HG03571 (cell line): ENCODE results near the gene RTF2.
"Not testable (repeated sequence)": the region's sequence is repeated elsewhere in the genome, so short reads cannot be mapped to it uniquely, and the experiment has no call there.

Source experiments
- ATAC-seq: cut with Tn5 transposase; IDR thresholded peaks from one replicate; pipeline ENCODE4 v1.9.1; 2021; ENCODE audit not compliant: unreplicated experiment

The RTF2 gene

DNA sequence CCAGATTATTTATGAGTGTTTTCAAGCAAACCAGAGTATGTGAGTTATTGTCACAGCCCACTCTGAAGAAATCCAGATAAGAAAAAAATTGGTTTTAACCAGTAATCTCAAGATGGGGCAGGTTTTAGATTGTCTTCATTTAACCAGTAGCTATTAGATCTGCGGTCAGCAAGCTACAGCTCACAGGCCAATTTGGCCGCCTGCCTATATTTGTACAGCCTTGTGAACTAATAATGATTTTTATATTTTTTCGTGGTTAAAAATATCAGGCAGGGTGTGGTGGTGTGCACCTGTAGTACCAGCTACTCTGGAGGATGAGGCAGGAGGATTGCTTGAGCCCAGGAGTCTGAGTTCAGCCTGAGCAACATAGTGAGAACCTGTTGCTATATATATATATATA is 69.6 kb downstream of the RTF2 start:
- ATAC-seq: no peak

DNA sequence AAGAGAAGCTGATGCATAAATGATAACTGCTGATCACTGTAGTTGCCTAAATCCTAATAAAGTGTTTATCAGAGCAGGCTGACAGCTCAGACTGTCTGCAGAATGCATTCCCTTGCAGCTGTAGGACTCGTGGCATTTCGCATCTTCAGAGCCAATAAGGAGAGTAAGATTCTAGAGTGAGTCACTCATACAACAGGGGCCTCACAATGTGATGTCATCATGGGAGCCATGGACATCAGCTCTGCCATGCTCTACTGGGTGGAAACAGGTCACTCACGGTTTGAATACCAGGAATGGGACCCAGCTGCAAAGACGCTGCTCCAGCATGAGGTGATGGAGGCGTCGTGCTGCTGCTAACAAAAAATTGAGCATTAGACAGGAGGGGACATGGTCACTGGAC is 72.0 kb downstream of the RTF2 start:
- ATAC-seq: no peak

DNA sequence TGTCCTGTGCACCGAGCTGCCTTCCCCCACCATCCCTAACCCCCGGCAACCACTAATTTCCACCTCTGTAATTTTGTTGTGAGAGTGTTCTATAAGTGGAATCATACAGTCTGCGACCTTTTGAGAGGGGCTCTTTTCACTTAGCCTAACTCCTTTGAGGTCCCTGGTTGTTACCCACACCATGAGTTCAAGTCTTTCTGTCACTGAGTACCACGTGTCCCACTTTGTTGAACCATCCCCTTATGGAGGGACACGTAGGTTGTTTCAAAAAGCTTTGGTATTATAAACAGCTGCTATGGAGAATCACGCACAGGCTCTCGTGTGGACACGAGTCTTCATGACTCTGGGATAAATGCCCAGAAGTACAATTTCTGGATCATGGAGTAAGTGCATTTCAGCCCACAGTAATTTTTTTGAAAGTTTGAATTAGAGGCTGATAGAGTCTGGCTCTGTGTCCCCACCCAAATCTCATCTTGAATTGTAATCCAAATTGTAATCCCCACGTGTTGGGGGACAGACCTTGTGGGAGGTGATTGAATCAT is 74.1 kb downstream of the RTF2 start:
- ATAC-seq: no peak

DNA sequence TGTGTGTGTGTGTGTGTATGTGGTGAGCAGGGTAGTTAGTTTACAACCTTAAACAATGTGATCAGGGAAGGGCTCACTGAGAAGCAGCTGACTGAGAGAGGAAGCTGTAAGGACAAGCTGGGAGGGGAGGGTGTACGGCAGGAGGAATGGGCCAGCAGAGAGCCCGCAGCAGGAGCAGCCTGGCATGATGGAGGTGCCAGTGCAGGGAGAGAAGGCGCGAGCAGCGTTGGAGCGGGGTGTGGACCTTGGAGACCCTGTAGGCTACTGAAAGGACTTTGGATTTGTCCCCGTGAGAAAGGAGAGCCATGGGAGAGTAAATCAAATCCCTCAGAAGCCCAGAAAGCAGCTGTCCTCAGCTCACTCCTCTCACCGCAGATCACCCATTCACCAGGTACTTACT is 83.1 kb downstream of the RTF2 start:
- no peak for ATAC-seq

DNA sequence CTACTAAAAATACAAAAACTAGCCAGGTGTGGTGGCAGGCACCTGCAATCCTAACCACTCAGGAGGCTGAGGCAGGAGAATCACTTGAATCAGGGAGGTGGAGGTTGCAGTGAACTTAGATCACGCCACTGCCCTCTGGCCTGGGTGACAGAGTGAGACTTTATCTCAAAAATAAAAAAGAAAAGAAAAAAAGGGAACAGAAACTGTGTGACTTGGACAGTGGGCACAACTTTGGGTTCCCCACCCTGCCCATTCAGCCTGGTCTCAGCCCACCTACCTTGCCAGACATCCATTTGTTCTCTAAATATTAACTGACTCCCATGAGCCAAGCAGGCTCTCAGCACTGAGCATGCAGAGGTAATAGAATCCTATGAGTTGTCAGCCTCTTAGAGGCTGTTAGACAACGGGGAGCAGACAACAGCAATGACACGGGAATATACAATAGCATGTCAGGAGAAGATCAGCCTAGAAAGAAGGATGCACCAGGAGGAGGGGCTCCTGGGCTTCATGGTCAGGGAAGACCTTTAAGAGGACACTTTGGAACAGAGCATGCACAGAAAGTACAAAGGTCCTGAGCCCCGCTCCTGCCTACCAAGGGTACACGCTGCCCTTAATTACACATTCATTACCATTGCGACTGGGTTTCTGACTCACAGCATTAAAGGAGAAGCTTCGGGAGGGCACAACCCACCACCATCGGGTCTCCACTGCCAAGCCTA is 84.6 kb downstream of the RTF2 start:
- ATAC-seq: peak; percentile 53

DNA sequence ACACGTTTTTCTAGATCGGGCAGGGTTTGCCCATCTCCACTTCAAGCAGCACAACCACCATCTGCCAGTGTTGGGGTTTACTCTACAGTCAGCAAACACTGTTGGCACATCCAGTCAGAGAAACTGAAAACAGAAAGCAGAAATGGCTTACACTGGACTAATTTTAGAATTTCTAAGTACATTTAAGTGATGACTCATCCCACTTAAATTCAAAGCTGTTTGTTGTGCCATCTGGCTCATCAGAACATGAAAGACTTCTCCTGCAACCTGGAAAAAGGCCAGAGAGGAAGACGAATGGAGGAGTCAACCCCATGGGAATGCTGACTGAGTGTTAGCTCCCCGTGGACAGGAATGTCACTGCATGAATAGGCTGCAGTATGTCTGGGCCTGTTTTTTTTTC is 86.4 kb downstream of the RTF2 start:
- peak; percentile 75 for ATAC-seq

DNA sequence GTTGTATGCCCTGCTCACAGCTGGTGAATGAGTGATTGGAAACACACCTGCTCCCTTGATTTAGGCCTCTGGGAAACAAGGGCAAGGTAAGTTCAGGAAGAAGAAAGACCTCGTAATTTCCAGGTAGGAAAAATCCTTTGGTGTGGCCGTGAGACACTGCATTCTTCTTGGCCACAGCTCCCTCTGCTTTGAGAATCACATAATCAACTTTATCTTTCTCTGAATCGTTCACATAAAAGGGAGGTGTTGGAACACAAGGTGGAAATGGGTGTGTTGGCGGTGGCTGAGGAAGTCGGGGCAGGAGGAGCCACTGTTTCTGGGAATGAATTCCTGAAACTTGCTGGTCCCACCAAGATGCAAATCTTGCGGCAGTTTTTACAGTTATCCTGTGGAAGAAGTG is 90.5 kb downstream of the RTF2 start:
- no peak for ATAC-seq

DNA sequence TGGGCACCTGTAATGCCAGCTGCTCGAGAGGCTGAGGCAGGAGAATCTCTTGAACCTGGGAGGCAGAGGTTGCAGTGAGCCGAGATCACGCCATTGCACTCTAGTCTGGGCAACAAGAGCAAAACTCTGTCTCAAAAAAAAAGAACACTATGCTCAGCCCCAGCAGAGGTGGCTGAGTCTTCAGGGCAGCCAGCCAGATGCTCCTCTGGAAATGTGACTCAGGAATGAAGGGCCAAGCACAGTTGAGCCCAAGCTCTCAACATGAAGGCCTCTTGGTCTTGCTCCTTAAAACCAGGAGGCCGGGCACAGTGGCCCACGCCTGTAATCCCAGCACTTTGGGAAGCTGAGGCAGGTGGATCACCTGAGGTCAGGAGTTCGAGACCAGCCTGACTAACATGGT is 96.1 kb downstream of the RTF2 start:
- not testable (repeated sequence) for ATAC-seq

DNA sequence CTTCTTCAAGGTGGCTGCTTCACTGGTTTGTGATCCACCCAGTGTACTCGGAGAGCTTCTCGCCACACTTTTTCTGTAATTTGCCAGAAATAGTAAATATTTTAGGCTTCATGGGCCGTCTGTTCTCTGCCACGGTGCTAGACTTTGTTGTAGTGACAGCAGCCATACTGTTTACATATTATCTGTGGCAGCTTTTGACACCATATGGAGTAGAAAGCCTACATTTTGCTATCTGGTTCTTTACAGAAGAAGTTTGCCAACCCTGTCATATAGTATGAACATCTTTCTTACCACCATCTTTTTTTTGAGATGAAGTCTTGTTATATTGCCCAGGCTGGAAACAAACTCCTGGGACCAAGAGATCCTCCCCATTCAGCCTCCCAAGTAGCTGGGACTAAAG is 97.1 kb downstream of the RTF2 start:
- ATAC-seq: no peak

DNA sequence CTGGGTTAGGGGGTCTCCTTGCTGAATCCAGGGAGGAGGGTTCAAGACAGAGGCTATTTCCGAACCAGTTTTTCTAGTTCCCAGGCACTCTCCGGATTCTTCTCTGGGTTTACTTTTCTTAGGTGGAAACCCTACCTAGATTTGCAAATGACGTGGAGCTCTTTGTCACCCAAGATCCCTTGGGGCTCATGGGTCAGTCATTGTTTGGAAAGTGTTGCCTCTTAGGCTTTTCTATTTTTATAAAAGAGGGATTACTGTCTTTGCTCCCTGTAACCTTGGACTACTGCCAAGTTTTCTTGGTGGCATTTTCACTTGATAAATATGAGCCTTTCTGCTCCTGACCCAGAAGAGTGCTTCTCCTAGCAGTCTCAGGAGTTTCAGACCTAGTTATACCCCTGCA is 98.2 kb downstream of the RTF2 start:
- no peak for ATAC-seq
